HEK293 (cell line): ENCODE measurements around the gene PLCL2.
A peak's percentile ranks its signal among the peaks of the same experiment; 100 is the strongest.

ENCODE experiments used
- CTCF ChIA-PET: fragments of 350-600 bp; formaldehyde crosslinking; extraction: SDS; loops from one replicate; lab custom pipeline; 2021; ENCODE audit warnings: antibody characterized with exemption; lab: Yijun Ruan, JAX
- POLR2A ChIA-PET: fragments of 300-600 bp; formaldehyde crosslinking; extraction: SDS; loops from one replicate; lab custom pipeline; 2020; ENCODE audit warnings: antibody characterized with exemption, inconsistent platforms; lab: Yijun Ruan, JAX
- H3K27ac ChIP-seq: fragments of 200-500 bp; sonication (Bioruptor generic); 2 replicates; pipeline ENCODE4 v1.5.1; 2014; ENCODE audit warnings: low read depth, low read length, control low read depth, inconsistent platforms; ENCODE audit errors: extremely low read depth
- H3K36me3 ChIP-seq, 2 experiments: fragments of 200-500 bp in 1 of 2; sonication (Bioruptor generic) in 1 of 2; 1 replicate in 1 of 2; 2 replicates in 1 of 2; pipeline ENCODE4 v1.5.1; 2014 to 2017; ENCODE audit warnings: inconsistent platforms in 2 of 2, low read length in 2 of 2; ENCODE audit not compliant: control insufficient read depth in 2 of 2, insufficient read depth in 1 of 2
- H3K4me1 ChIP-seq: fragments of 200-500 bp; sonication (Bioruptor generic); 2 replicates; pipeline ENCODE4 v1.5.1; 2014; ENCODE audit warnings: mild to moderate bottlenecking, low read length, inconsistent platforms; ENCODE audit not compliant: control insufficient read depth, insufficient read depth
- H3K4me3 ChIP-seq: 2 replicates; pipeline ENCODE4 v1.5.1; 2011; ENCODE audit warnings: low read depth, mild to moderate bottlenecking, control low read depth, low read length, moderate library complexity
- H3K9me3 ChIP-seq: fragments of 200-500 bp; sonication (Bioruptor generic); 2 replicates; pipeline ENCODE4 v1.5.1; 2014; ENCODE audit warnings: low read depth, low read length, inconsistent platforms; ENCODE audit not compliant: control insufficient read depth, insufficient read depth
- BCL6B ChIP-seq: fragments of 450-650 bp; formaldehyde crosslinking; IDR thresholded peaks from 2 replicates; pipeline ENCODE4 v1.5.1; 2017; ENCODE audit warnings: missing biosample characterization, missing genetic modification characterization
- IKZF3 ChIP-seq: fragments of 450-650 bp; IDR thresholded peaks from 2 replicates; pipeline ENCODE4 v1.5.0; 2018; ENCODE audit warnings: missing biosample characterization, mild to moderate bottlenecking, missing genetic modification characterization, moderate library complexity
- KLF9 ChIP-seq: fragments of 450-650 bp; formaldehyde crosslinking; IDR thresholded peaks from 2 replicates; pipeline ENCODE4 v1.5.1; 2016; ENCODE audit warnings: missing biosample characterization, missing genetic modification characterization, low read depth
- MEIS1 ChIP-seq: sonication (generic); formaldehyde crosslinking; IDR thresholded peaks from 2 replicates; pipeline ENCODE4 v1.8.1; 2022; ENCODE audit warnings: missing genetic modification reagents, mild to moderate bottlenecking, borderline replicate concordance
- SP7 ChIP-seq: fragments of 450-650 bp; formaldehyde crosslinking; IDR thresholded peaks from 2 replicates; pipeline ENCODE4 v1.5.1; 2016; ENCODE audit warnings: missing biosample characterization, missing genetic modification characterization
- ZBTB10 ChIP-seq: fragments of 450-650 bp; formaldehyde crosslinking; IDR thresholded peaks from 2 replicates; pipeline ENCODE4 v1.5.1; 2016; ENCODE audit warnings: missing biosample characterization, missing genetic modification characterization
- ZIC2 ChIP-seq: fragments of 450-650 bp; formaldehyde crosslinking; IDR thresholded peaks from 2 replicates; pipeline ENCODE4 v1.5.1; 2016; ENCODE audit warnings: missing biosample characterization, missing genetic modification characterization
- ZNF140 ChIP-seq: fragments of 450-650 bp; formaldehyde crosslinking; IDR thresholded peaks from 2 replicates; pipeline ENCODE4 v1.5.1; 2016; ENCODE audit warnings: missing biosample characterization, missing genetic modification characterization
- ZNF211 ChIP-seq: fragments of 450-650 bp; formaldehyde crosslinking; IDR thresholded peaks from 2 replicates; pipeline ENCODE4 v1.5.1; 2016; ENCODE audit warnings: low read depth, missing biosample characterization, missing genetic modification characterization
- ZNF354C ChIP-seq: fragments of 450-650 bp; formaldehyde crosslinking; IDR thresholded peaks from 2 replicates; pipeline ENCODE4 v1.5.1; 2016; ENCODE audit warnings: missing biosample characterization, missing genetic modification characterization, low read depth, borderline replicate concordance
- ZNF416 ChIP-seq: fragments of 450-650 bp; formaldehyde crosslinking; IDR thresholded peaks from 2 replicates; pipeline ENCODE4 v1.5.1; 2016; ENCODE audit warnings: missing biosample characterization, missing genetic modification characterization
- ZNF433 ChIP-seq: fragments of 450-650 bp; formaldehyde crosslinking; IDR thresholded peaks from 2 replicates; pipeline ENCODE4 v1.5.1; 2016; ENCODE audit warnings: missing biosample characterization, missing genetic modification characterization, low read depth
- ZNF518A ChIP-seq: fragments of 450-650 bp; formaldehyde crosslinking; conservative IDR thresholded peaks from 2 replicates; pipeline ENCODE4 v1.5.1; 2016; ENCODE audit warnings: low read depth, missing biosample characterization, missing genetic modification characterization
- ZNF621 ChIP-seq: fragments of 450-650 bp; formaldehyde crosslinking; IDR thresholded peaks from 2 replicates; pipeline ENCODE4 v1.5.1; 2017; ENCODE audit warnings: missing biosample characterization, missing genetic modification characterization
- ZNF629 ChIP-seq: fragments of 450-650 bp; formaldehyde crosslinking; IDR thresholded peaks from 2 replicates; pipeline ENCODE4 v1.5.1; 2017; ENCODE audit warnings: missing biosample characterization, missing genetic modification characterization
- ZNF677 ChIP-seq: fragments of 450-650 bp; IDR thresholded peaks from 2 replicates; pipeline ENCODE4 v1.5.0; 2018; ENCODE audit warnings: missing biosample characterization, mild to moderate bottlenecking, missing genetic modification characterization, moderate library complexity
- ZNF768 ChIP-seq: fragments of 450-650 bp; formaldehyde crosslinking; IDR thresholded peaks from 2 replicates; pipeline ENCODE4 v1.5.1; 2018; ENCODE audit warnings: missing biosample characterization, mild to moderate bottlenecking, missing genetic modification characterization
- ZNF776 ChIP-seq: fragments of 450-650 bp; formaldehyde crosslinking; IDR thresholded peaks from 2 replicates; pipeline ENCODE4 v1.5.0; 2017; ENCODE audit warnings: missing biosample characterization, missing genetic modification characterization, borderline replicate concordance
- ZNF837 ChIP-seq: fragments of 450-650 bp; formaldehyde crosslinking; IDR thresholded peaks from 2 replicates; pipeline ENCODE4 v1.5.1; 2016; ENCODE audit warnings: missing biosample characterization, missing genetic modification characterization
- ZSCAN23 ChIP-seq: fragments of 450-650 bp; formaldehyde crosslinking; IDR thresholded peaks from 2 replicates; pipeline ENCODE4 v1.5.1; 2016; ENCODE audit warnings: missing biosample characterization, missing genetic modification characterization

PLCL2 gene

GRCh38 chr3:17063596-17063995, 178.8 kb downstream of the PLCL2 start (continued):
- no peak for TF ChIP-seq ZNF518A (tag by site-specific recombination)
- no peak for TF ChIP-seq ZNF776 (tag by site-specific recombination)
- no peak for TF ChIP-seq ZNF621 (tag by site-specific recombination)
- TF ChIP-seq KLF9, result no peak
- TF ChIP-seq, all 188 proteins: peak for 0

GRCh38 chr3:17065315-17065714, 180.6 kb downstream of the PLCL2 start:
- Histone ChIP-seq H3K9me3 (no peaks in the 10 kb centered on the region), H3K27ac (no peak overlapping the region), H3K36me3 (peaks cover 0 to 4% of the 10 kb centered on the region in 2 experiments; a peak in 2 of 3 replicates), H3K4me3 (no peak overlapping the region), H3K4me1 (peaks cover 10% of the 10 kb centered on the region; the same call in 1 of the 2 replicates)
- no peak for TF ChIP-seq ZNF433
- TF ChIP-seq ZNF837 (tag by site-specific recombination), result no peak
- CTCF ChIA-PET, result interaction anchor here (0.6 to 0.7 kb wide), 2 partner anchors 182 to 743 kb away, joined by 3 read pairs; no protein-coding TSS in a partner anchor
- POLR2A ChIA-PET, result no interaction called here

- no peaks in the 10 kb centered on the region for H3K9me3 ChIP-seq
- CTCF ChIA-PET, result interaction anchor here (0.7 kb wide), 1 partner anchor 183 kb away, joined by 3 read pairs; no protein-coding TSS in a partner anchor
- H3K27ac ChIP-seq, result no peak overlapping the region
- no peak overlapping the region for H3K4me3 ChIP-seq
- H3K36me3 ChIP-seq, result peaks cover 0 to 4% of the 10 kb centered on the region in 2 experiments; a peak in 2 of 3 replicates
- POLR2A ChIA-PET, result no interaction called here
- peaks cover 10% of the 10 kb centered on the region; the same call in 1 of the 2 replicates for H3K4me1 ChIP-seq
- peak; percentile 24; the same call in 1 of the 2 replicates for TF ChIP-seq ZIC2 (tag by site-specific recombination)
- no peak for TF ChIP-seq ZSCAN23 (tag by site-specific recombination)
- TF ChIP-seq IKZF3 (tag by site-specific recombination), result no peak
- TF ChIP-seq ZNF677, result no peak
Observed at GRCh38 chr3:17065881-17066280, 181.1 kb downstream of the PLCL2 start.

GRCh38 chr3:17069754-17070153, 185.0 kb downstream of the PLCL2 start:
- Histone ChIP-seq H3K9me3 (no peaks in the 10 kb centered on the region), H3K27ac (no peak overlapping the region), H3K4me3 (no peak overlapping the region), H3K4me1 (peaks cover 10% of the 10 kb centered on the region; the same call in 1 of the 2 replicates), H3K36me3 (peaks cover 0 to 4% of the 10 kb centered on the region in 2 experiments; a peak in 2 of 3 replicates)
- CTCF ChIA-PET, result no interaction called here
- POLR2A ChIA-PET, result no interaction called here
- TF ChIP-seq ZNF354C (tag by site-specific recombination) (no peak), ZNF140 (no peak), ZBTB10 (tag by site-specific recombination) (no peak), ZNF768 (no peak), ZNF629 (no peak), BCL6B (tag by site-specific recombination) (no peak), MEIS1 (CRISPR knock-in tag) (no peak), ZNF416 (no peak), ZNF211 (tag by site-specific recombination) (no peak), ZNF776 (tag by site-specific recombination) (no peak), SP7 (no peak)
